ENCODE measurements around the gene SLC1A7.

SLC1A7 gene

GRCh38 chr1:53091841-53092645, 50.4 kb downstream of the SLC1A7 start:
- DNase-seq (ENCODE audit: low read depth in 2 of 2), result no peak

GRCh38 chr1:53090227-53091147, 52.0 kb downstream of the SLC1A7 start:
- DNase-seq (ENCODE audit: low read depth in 2 of 2), result no peak

DNA sequence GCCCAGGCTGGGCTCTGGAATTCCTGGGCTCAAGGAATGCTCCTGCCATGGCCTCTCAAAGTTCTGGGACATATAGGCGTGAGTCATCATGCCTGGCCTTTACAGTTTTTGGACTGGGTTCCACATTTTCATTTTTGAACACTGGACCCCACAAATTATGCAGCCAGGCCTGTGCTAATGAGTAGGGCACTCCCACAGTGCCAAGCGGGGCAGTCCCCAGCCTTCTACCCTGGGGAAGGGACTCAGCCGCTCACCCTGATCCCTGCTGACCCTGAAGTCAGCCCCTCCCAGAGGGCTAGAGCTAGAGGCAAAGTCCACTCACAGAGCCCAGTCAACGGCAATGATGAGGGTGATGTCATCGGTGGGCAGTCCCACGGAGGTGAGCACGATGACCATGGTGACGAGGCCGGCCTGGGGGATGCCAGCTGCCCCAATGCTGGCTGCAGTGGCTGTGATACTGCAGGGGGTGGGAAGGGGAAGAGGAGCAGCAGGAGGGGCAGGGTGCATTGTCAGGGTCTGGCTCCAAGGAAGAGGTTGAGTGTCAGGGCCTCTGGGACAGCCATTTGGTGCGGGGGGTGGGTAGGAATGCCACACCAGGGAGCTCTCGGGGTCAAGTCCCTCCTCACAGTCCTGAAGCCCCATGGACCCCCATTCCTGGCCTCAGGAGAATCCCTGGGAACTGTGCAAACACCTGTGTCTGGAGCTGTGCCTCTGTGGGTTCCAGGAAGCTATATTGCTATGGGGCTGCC, 52.8 kb downstream of the SLC1A7 start:
- no peak for DNase-seq (ENCODE audit: low read depth in 2 of 2)

GRCh38 chr1:53088616-53089300, 53.7 kb downstream of the SLC1A7 start:
- no peak for DNase-seq (ENCODE audit: low read depth in 2 of 2)

DNA sequence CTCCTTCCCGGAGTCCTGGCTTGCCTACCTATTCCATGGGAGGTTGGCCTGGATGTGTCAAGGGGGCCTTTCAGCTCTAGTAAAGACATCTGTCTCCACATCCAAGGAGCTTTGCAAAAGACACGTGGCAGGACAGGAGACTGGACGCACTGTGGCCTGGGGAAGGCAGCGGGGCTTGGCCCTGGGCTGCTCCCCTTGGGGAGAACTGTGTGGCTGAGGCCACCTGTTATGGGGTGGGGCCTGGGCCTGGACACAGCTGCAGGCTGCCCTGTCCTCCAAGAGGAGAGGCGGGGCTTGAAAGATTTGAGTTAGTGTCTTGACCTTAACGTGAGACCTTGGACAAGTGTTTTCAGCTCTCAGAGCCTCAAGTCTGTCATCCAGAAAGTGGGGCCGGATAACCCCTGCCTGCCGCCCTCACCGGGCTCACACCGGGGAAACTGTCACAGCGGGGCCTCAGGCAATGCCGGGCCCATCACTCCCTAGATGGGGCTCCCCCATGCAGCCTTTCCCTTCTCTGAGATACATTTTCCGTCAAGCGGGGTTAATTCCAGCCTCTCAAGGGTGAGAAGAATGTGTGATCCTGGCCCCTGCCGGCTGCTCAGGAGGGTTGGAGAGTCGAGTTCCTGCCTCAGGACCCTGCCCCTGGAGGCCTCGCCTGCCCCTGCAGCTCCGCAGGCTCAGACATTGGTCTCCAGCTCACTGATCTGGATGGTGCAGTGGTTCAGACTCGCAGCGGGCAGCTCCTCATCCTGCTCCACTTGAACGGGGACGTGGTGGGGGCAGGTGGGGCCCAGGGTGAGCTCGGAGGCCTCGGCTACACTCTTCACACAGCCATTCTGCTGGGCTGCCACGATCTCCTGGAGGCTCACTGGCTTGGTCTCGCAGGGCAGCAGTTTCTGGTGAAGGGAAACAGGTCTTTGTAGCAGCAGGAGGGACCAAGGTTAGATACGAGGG, 54.8 kb downstream of the SLC1A7 start:
- no peak for DNase-seq (ENCODE audit: low read depth in 2 of 2)

GRCh38 chr1:53086491-53087070, 55.9 kb downstream of the SLC1A7 start:
- no peak for DNase-seq (ENCODE audit: low read depth in 2 of 2)

DNA sequence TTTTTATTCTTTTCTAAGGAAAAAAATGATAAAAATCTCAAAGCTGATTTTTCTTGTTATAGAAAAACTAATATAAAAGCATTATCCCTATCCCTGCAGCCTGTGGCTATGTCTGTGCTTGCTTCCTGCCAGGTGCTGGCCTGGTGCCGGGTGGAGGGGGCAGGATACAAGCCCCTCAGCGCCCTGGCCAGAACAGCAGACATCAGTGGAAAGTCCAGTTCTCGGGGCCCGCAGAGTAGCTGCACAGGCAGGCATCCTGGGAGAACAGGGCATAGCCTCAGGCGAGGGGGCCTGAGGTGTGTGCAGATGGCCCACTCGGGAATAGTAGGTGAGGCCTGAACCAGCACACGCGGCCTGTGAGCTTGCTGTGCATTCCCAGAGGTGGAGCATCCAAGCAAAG, 57.0 kb downstream of the SLC1A7 start:
- no peak for DNase-seq (ENCODE audit: low read depth in 2 of 2)

GRCh38 chr1:53084589-53084971, 57.9 kb downstream of the SLC1A7 start:
- no peak for DNase-seq (ENCODE audit: low read depth in 2 of 2)

GRCh38 chr1:53083636-53084588, 58.5 kb downstream of the SLC1A7 start:
- DNase-seq (ENCODE audit: low read depth in 2 of 2), result no peak

DNA sequence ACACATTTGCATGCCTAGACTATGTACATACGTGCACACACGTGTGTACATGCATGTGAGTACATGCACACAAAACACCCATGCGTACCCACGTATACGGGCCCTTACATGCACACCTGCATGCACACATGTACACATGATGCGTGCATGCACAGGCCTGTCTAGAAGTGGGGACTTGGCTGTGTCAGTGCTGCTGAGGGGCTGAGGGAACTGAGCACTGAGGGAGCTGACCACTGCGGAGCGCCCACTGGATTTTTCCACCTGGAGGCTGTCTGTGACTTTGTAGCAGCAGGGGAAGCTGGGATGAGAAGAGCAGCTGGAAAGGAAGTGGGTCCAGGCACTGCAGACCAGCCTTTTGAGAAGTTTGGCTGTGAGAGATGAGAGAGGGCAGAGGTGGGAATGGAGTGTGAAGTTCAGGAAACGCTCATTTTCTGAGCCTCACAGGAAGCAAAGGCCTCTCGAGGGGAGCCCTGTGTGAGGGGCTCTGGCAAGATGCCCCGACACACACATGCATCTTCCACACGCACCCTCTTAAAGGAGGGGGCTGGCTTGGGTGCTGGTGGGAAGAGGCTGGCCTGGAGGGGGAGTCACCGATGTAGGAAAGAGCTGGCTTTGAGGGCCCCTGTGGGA, 59.5 kb downstream of the SLC1A7 start:
- DNase-seq (ENCODE audit: low read depth in 2 of 2), result no peak

- DNase-seq (ENCODE audit: low read depth in 2 of 2), result no peak
Measured at GRCh38 chr1:53081384-53082066, 60.9 kb downstream of the SLC1A7 start.

DNA sequence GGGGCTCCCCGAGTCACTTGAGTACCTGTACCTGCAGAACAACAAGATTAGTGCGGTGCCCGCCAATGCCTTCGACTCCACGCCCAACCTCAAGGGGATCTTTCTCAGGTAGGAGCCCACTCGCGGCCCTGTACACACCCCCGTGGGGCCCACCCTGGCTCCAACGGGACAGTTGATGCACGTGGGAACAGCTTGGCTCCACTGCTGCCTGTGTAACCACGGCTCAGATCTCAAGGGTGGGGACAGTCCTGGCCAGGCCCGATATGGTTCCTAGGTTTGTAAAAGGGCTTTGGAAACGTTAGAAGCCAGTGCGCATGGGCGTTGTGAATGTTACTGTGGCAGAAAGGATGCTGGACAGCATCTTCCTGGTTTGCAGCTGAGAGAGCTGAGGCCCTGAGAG, 61.7 kb downstream of the SLC1A7 start:
- no peak for DNase-seq (ENCODE audit: low read depth in 2 of 2)

- no peak for DNase-seq (ENCODE audit: low read depth in 2 of 2)
Measured at GRCh38 chr1:53080041-53080440, 62.4 kb downstream of the SLC1A7 start.

DNA sequence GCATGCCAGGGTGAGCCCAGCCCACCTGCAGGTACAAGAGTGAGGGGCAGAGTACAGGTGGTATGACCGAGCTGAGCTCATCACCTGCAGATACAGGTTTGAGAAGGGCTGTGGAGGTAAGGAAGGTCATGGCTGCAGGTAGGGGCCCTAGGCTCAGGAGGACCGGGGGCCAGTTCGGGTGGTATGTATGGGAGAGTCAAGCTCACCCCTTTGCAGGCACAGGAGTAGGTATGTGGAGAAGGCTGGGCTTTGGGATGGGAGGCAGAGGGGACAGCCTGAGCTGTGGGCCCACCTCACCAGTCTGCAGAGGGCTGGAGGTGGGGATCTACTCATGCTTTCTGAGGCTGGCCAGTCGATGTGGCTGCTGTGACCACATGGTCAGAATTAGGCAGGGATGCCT, 63.2 kb downstream of the SLC1A7 start:
- DNase-seq (ENCODE audit: low read depth in 2 of 2), result no peak

DNA sequence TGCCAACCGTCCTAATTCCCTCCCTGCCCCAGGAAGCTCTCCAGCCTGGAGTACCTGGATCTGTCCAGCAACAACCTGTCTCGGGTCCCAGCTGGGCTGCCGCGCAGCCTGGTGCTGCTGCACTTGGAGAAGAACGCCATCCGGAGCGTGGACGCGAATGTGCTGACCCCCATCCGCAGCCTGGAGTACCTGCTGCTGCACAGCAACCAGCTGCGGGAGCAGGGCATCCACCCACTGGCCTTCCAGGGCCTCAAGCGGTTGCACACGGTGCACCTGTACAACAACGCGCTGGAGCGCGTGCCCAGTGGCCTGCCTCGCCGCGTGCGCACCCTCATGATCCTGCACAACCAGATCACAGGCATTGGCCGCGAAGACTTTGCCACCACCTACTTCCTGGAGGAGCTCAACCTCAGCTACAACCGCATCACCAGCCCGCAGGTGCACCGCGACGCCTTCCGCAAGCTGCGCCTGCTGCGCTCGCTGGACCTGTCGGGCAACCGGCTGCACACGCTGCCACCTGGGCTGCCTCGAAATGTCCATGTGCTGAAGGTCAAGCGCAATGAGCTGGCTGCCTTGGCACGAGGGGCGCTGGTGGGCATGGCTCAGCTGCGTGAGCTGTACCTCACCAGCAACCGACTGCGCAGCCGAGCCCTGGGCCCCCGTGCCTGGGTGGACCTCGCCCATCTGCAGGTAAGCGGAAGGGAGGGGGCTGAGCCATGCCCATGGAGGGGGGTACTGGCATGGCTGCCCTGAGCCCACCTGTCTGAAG, 63.9 kb downstream of the SLC1A7 start:
- no peak for DNase-seq (ENCODE audit: low read depth in 2 of 2)

DNA sequence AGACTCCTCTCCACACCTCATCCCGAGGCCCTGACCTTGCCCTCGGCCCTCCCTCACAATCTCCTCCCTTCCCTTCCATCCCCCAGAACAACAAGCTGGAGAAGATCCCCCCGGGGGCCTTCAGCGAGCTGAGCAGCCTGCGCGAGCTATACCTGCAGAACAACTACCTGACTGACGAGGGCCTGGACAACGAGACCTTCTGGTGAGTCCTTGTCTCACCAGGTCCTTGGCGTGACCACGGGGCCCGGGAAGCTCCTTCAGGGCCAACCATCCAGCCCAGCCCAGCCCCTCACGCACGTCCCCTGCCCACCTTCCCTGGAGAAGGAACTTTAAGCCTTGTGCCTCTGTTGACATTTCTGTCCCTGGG, 64.9 kb downstream of the SLC1A7 start:
- no peak for DNase-seq (ENCODE audit: low read depth in 2 of 2)

Measured in stimulated activated CD8-positive, alpha-beta memory T cell treated with anti-CD3 and anti-CD28 coated beads, Interleukin-15, amount 100 ng/mL, for 4 hours (primary cell).